Uterus (tissue), 2 donors: ENCODE data around the gene GSN.

Source experiments
- CTCF ChIP-seq, 4 experiments: fragments of 200-600 bp in 2 of 4; fragments of 450-650 bp in 2 of 4; sonication (generic) in 2 of 4; IDR thresholded peaks; one replicate each; pipeline ENCODE4 v1.5.1; 2016 to 2019; ENCODE audit warnings: antibody characterized with exemption in 4 of 4, mild to moderate bottlenecking in 2 of 4, moderate library complexity in 1 of 4
- POLR2A ChIP-seq, 2 donors: fragments of 450-650 bp; IDR thresholded peaks; one replicate each; pipeline ENCODE4 v1.6.1; 2016; ENCODE audit warnings: antibody characterized with exemption in 2 of 2, mild to moderate bottlenecking in 1 of 2, moderate library complexity in 1 of 2

GRCh38 chr9:121368745-121369144, 100.8 kb downstream of the GSN start:
- TF ChIP-seq CTCF (IDR thresholded peaks at IDR 0.05): no peak
- TF ChIP-seq POLR2A (IDR thresholded peaks at IDR 0.05): no peak
